NCI-H345 treated with DMSO at 0.1 percent for 48 hours (cell line): ENCODE results near the gene ZNF624.
A peak's percentile ranks its signal among the peaks of the same experiment; 100 is the strongest.
"Not testable (repeated sequence)": the region's sequence is repeated elsewhere in the genome, so short reads cannot be mapped to it uniquely, and the experiment has no call there.

Source experiments
- DNase-seq: peaks from one replicate; lab custom pipeline; 2025; ENCODE audit not compliant: unreplicated experiment; lab: John Stamatoyannopoulos, UW

ZNF624 gene

GRCh38 chr17:16653367-16654041 is at the start of gene ZNF624:
Gene ZNF624, minus strand, starts transcription at chr17:16653850.
- DNase-seq, result peak; percentile 89

- DNase-seq, result not testable (repeated sequence)
These were observed 44.0 kb upstream of the ZNF624 start for GRCh38 chr17:16697603-16698002.

GRCh38 chr17:16690447-16690846 is 36.8 kb upstream of the ZNF624 start:
- DNase-seq, result not testable (repeated sequence)

- DNase-seq, result not testable (repeated sequence)
These were observed 36.2 kb upstream of the ZNF624 start, which contains the start of gene CCDC144A for GRCh38 chr17:16689731-16690281. Gene CCDC144A, plus strand, starts transcription at chr17:16690241. Its CDS starts 160 bp downstream, at chr17:16690401.

- DNase-seq, result not testable (repeated sequence)
These were observed 33.5 kb upstream of the ZNF624 start for GRCh38 chr17:16687151-16687550.

- not testable (repeated sequence) for DNase-seq
These were observed 32.4 kb upstream of the ZNF624 start for GRCh38 chr17:16686019-16686418.

- not testable (repeated sequence) for DNase-seq
These were observed 29.9 kb upstream of the ZNF624 start for GRCh38 chr17:16683290-16684138.

GRCh38 chr17:16676676-16677268 is 23.1 kb upstream of the ZNF624 start:
- no peak for DNase-seq

GRCh38 chr17:16666907-16667636 is 13.4 kb upstream of the ZNF624 start:
- not testable (repeated sequence) for DNase-seq

GRCh38 chr17:16666553-16666906 is 12.9 kb upstream of the ZNF624 start:
- DNase-seq, result not testable (repeated sequence)

GRCh38 chr17:16662936-16663335 is 9.3 kb upstream of the ZNF624 start:
- no peak for DNase-seq

GRCh38 chr17:16661217-16661616 is 7.6 kb upstream of the ZNF624 start:
- no peak for DNase-seq

GRCh38 chr17:16652847-16653366 is 743 bp downstream of the ZNF624 start:
- no peak for DNase-seq

GRCh38 chr17:16652252-16652651 is 1.4 kb downstream of the ZNF624 start:
- no peak for DNase-seq

GRCh38 chr17:16649585-16649984 is 4.1 kb downstream of the ZNF624 start:
- no peak for DNase-seq

GRCh38 chr17:16639438-16639837 is 14.2 kb downstream of the ZNF624 start:
- DNase-seq, result no peak

- DNase-seq, result no peak
These were observed 30.4 kb downstream of the ZNF624 start for GRCh38 chr17:16623282-16623681.

- DNase-seq, result no peak
These were observed 30.9 kb downstream of the ZNF624 start for GRCh38 chr17:16622540-16623277.

- DNase-seq, result no peak
These were observed 36.1 kb downstream of the ZNF624 start for GRCh38 chr17:16617481-16618060.
